ENCODE data around the gene CFL2.
"Not testable (repeated sequence)": the region's sequence is repeated elsewhere in the genome, so short reads cannot be mapped to it uniquely, and the experiment has no call there.

Gene CFL2

DNA sequence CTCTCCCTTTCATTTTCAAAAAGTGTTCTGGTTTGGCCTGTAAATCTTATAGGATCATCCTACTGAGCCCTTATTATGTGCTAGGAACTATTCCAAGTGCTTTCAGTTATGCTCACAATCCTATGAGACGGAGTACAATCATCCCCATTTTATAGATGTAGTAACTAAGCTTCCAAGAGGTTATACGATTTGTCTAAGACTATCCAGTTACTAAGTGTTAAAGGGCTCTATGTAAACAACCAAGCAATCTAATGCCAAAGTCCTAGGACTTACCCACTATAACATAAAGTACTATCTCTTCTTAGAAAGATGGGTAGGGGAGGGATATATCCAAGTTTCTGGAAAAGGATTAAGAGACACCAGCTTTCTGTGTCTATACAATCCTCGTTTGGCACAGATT is 6.7 kb downstream of the CFL2 start:
- Histone ChIP-seq H3K9me3 (ENCODE audit: control insufficient read depth, low read length) (no peaks in the 10 kb centered on the region), H3K36me3 (ENCODE audit: control insufficient read depth, insufficient read depth, low read length) (no peaks in the 10 kb centered on the region), H3K79me2 (no peaks in the 10 kb centered on the region), H3K9ac (no peak overlapping the region), H3K4me3 (ENCODE audit: low read depth, low read length) (no peak overlapping the region), H3K4me2 (ENCODE audit: low read length) (no peak overlapping the region), H2AFZ (no peak overlapping the region), H3K4me1 (peaks cover 9% of the 10 kb centered on the region), H3K27ac (no peak overlapping the region), H3K27me3 (ENCODE audit: control insufficient read depth, insufficient read depth, low read length) (no peaks in the 10 kb centered on the region)
- TF ChIP-seq, protein P1, sequence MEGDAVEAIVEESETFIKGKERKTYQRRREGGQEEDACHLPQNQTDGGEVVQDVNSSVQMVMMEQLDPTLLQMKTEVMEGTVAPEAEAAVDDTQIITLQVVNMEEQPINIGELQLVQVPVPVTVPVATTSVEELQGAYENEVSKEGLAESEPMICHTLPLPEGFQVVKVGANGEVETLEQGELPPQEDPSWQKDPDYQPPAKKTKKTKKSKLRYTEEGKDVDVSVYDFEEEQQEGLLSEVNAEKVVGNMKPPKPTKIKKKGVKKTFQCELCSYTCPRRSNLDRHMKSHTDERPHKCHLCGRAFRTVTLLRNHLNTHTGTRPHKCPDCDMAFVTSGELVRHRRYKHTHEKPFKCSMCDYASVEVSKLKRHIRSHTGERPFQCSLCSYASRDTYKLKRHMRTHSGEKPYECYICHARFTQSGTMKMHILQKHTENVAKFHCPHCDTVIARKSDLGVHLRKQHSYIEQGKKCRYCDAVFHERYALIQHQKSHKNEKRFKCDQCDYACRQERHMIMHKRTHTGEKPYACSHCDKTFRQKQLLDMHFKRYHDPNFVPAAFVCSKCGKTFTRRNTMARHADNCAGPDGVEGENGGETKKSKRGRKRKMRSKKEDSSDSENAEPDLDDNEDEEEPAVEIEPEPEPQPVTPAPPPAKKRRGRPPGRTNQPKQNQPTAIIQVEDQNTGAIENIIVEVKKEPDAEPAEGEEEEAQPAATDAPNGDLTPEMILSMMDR (IDR thresholded peaks at IDR 0.05), result no peak

DNA sequence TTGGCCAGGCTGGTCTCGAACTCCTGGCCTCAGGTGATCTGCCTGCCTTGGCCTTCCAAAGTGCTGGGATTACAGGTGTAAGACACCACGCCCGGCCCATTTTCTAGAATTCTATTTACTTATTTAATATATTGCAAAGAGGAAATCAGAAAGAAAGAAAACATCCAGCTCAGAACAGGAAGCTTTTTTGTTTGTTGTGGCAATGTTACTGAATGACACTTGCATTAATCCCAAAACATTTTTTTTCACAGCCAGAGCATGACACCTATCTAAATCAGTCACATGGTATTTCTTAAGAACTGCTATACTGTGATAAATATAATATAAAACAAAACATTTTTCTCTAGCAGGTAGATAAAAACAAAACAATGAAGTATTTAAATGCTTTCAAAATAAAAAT is 12.6 kb downstream of the CFL2 start:
- H3K27ac ChIP-seq, result no peak overlapping the region
- H3K4me2 ChIP-seq (ENCODE audit: low read length), result no peak overlapping the region
- no peak overlapping the region for H3K9ac ChIP-seq
- H2AFZ ChIP-seq, result no peak overlapping the region
- TF ChIP-seq, protein P1 (IDR thresholded peaks at IDR 0.05), result no peak
- no peaks in the 10 kb centered on the region for H3K9me3 ChIP-seq (ENCODE audit: control insufficient read depth, low read length)
- no peaks in the 10 kb centered on the region for H3K36me3 ChIP-seq (ENCODE audit: control insufficient read depth, insufficient read depth, low read length)
- H3K4me1 ChIP-seq, result no peaks in the 10 kb centered on the region
- H3K4me3 ChIP-seq (ENCODE audit: low read depth, low read length), result no peak overlapping the region
- no peaks in the 10 kb centered on the region for H3K27me3 ChIP-seq (ENCODE audit: control insufficient read depth, insufficient read depth, low read length)
- no peaks in the 10 kb centered on the region for H3K79me2 ChIP-seq

DNA sequence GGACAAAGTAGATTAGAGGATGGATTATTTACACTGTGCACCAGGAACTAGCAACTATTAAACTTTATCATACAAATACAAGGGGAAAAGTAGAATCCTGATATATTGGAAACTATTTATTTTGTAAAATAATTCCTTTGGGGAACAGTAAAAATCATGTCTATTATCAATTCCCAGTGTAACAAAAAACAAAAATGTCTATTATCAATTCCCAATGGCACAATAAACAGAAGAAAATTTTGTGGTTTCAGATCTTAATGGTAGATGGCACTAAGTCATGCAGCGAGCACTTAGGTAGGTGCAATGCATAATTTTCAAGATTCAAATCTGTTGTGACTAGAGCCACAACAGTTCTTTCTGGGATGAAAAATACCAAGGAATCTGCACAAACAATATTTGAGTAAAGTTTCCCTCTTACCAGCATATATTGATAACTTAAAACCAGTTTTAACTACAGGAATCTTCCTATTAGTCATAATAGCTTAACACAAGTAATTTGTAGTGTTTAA is 13.7 kb downstream of the CFL2 start:
- H3K9ac ChIP-seq, result no peak overlapping the region
- H3K36me3 ChIP-seq (ENCODE audit: control insufficient read depth, insufficient read depth, low read length), result no peaks in the 10 kb centered on the region
- no peak overlapping the region for H2AFZ ChIP-seq
- H3K27me3 ChIP-seq (ENCODE audit: control insufficient read depth, insufficient read depth, low read length), result no peaks in the 10 kb centered on the region
- no peak overlapping the region for H3K4me3 ChIP-seq (ENCODE audit: low read depth, low read length)
- H3K27ac ChIP-seq, result no peak overlapping the region
- TF ChIP-seq, protein P1 (IDR thresholded peaks at IDR 0.05), result no peak
- no peak overlapping the region for H3K4me2 ChIP-seq (ENCODE audit: low read length)
- no peaks in the 10 kb centered on the region for H3K79me2 ChIP-seq
- H3K9me3 ChIP-seq (ENCODE audit: control insufficient read depth, low read length), result no peaks in the 10 kb centered on the region
- no peaks in the 10 kb centered on the region for H3K4me1 ChIP-seq

DNA sequence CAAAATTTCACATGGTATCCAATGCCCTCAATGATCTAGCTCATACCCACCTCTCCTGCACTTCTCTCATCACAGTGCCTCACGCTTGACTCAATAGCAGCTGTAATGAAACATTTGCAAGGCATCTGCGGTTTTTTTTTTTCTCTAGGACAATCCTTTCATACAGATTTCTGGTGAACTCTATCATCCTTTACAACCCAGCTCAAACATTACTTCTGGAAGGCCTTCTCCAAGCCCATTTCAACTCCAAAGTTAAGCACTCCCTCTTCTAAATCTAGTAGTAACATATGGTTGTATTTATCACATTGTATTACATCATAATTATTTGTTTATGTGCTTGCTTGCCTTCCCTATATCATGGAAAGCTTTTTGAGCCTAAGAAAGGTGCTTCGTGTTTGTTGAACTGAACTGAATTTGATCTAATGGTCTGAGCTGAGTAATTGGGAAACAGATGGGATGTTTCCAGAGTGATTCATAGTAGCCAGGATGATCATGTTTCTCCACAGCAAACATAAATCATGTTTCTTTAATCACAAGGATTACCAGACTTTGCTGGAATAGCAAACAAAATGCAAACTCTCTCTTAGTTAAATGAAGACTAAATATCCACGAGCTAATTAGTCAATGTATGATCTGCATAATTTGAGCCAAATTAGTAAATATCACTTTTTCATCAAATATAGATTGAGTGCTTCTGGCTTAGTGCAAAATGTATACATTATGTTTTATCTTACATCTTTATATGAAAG is 14.3 kb downstream of the CFL2 start:
- H3K4me2 ChIP-seq (ENCODE audit: low read length), result no peak overlapping the region
- TF ChIP-seq, protein P1 (IDR thresholded peaks at IDR 0.05), result no peak
- no peaks in the 10 kb centered on the region for H3K4me1 ChIP-seq
- H3K79me2 ChIP-seq, result no peaks in the 10 kb centered on the region
- no peaks in the 10 kb centered on the region for H3K27me3 ChIP-seq (ENCODE audit: control insufficient read depth, insufficient read depth, low read length)
- no peak overlapping the region for H3K9ac ChIP-seq
- H3K36me3 ChIP-seq (ENCODE audit: control insufficient read depth, insufficient read depth, low read length), result no peaks in the 10 kb centered on the region
- no peak overlapping the region for H3K4me3 ChIP-seq (ENCODE audit: low read depth, low read length)
- H3K9me3 ChIP-seq (ENCODE audit: control insufficient read depth, low read length), result no peaks in the 10 kb centered on the region
- no peak overlapping the region for H2AFZ ChIP-seq
- no peak overlapping the region for H3K27ac ChIP-seq

DNA sequence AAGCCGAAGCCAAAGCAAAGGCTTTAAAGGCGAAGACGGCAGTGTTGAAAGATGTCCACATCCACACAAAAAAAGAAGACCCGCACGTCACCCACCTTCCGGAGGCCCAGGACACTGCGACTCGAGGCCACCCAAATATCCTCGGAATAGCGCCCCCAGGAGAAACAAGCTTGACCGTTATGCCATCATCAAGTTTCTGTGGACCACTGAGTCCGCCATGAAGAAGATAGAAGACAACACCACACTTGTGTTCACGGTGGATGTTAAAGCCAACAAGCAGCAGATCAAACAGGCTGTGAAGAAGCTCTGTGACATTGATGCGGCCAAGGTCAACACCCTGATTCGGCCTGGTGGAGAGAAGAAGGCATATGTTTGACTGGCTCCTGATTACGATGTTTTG is 20.2 kb downstream of the CFL2 start:
- not testable (repeated sequence) for H2AFZ ChIP-seq; H3K9ac ChIP-seq; H3K4me2 ChIP-seq (ENCODE audit: low read length); H3K36me3 ChIP-seq (ENCODE audit: control insufficient read depth, insufficient read depth, low read length); H3K4me3 ChIP-seq (ENCODE audit: low read depth, low read length); H3K27ac ChIP-seq; H3K79me2 ChIP-seq; H3K27me3 ChIP-seq (ENCODE audit: control insufficient read depth, insufficient read depth, low read length); H3K4me1 ChIP-seq; H3K9me3 ChIP-seq (ENCODE audit: control insufficient read depth, low read length)
